Measurements from ENCODE around the gene ZSCAN1. TPM values are rescaled to one million over a fixed set of nuclear protein-coding genes. Genes with fewer than 3 reads are reported as not detected.

ZSCAN1 gene
- total and polyA plus RNA-seq, 4 donors: 0.30 to 1.7 (median 0.88) TPM

DNA sequence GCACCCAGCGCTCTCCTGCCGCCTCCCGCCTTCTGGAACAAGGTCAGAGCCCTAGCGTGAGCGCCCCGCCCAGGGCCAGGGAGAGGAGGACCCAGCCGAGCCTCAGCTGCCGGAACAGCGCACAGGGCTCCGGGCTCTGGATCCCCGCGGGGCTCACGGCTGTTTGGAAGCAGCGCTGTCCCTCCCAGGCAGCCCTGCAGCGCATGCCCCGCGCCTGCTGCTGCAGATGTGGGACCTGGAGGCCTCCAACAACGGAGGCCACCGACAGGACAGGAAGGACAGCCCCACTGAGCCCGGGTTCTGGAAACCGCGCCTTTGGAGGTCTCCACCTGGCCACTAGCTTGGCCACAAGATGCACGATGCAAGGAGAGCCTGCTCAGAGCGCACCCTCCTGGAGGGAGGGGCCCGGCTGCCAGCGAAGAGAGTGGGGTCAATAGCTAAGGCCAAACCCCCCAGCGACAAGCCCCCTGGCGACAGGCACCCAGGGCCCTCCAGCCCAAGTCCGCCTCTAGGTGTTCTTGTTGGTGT is 51.6 kb downstream of the ZSCAN1 start:
- H3K9me3 ChIP-seq (ENCODE audit: control insufficient read depth in 4 of 4, insufficient read depth in 3 of 4, low read length in 3 of 4): peaks cover 0 to 74% (median 12%) of the 10 kb centered on the region in 4 donors
- WGBS, 2 donors: 94% methylated on average over 29 of the region's 29 CpGs
- H3K9ac ChIP-seq (ENCODE audit: insufficient read depth in 1 of 2, low read length in 2 of 2): no peak overlapping the region
- no peak for DNase-seq
- H3K27ac ChIP-seq (ENCODE audit: low read depth in 1 of 2, low read length in 1 of 2): no peak overlapping the region
- H3K36me3 ChIP-seq (ENCODE audit: control insufficient read depth in 4 of 4, insufficient read depth in 4 of 4, low read length in 4 of 4): peaks cover 16 to 59% (median 36%) of the 10 kb centered on the region in 4 donors
- H3K27me3 ChIP-seq (ENCODE audit: control insufficient read depth in 3 of 3, insufficient read depth in 3 of 3, low read length in 2 of 3): no peaks in the 10 kb centered on the region
- ATAC-seq (ENCODE audit: insufficient read depth, low FRiP score): no peak
- no peak overlapping the region for H3K4me3 ChIP-seq
- no peaks in the 10 kb centered on the region for H3K4me1 ChIP-seq (ENCODE audit: control insufficient read depth in 5 of 5, insufficient read depth in 5 of 5, low read length in 5 of 5)
- TF ChIP-seq, protein P1, sequence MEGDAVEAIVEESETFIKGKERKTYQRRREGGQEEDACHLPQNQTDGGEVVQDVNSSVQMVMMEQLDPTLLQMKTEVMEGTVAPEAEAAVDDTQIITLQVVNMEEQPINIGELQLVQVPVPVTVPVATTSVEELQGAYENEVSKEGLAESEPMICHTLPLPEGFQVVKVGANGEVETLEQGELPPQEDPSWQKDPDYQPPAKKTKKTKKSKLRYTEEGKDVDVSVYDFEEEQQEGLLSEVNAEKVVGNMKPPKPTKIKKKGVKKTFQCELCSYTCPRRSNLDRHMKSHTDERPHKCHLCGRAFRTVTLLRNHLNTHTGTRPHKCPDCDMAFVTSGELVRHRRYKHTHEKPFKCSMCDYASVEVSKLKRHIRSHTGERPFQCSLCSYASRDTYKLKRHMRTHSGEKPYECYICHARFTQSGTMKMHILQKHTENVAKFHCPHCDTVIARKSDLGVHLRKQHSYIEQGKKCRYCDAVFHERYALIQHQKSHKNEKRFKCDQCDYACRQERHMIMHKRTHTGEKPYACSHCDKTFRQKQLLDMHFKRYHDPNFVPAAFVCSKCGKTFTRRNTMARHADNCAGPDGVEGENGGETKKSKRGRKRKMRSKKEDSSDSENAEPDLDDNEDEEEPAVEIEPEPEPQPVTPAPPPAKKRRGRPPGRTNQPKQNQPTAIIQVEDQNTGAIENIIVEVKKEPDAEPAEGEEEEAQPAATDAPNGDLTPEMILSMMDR (IDR thresholded peaks at IDR 0.05; ENCODE audit: control extremely low read depth, extremely low read depth): no peak

DNA sequence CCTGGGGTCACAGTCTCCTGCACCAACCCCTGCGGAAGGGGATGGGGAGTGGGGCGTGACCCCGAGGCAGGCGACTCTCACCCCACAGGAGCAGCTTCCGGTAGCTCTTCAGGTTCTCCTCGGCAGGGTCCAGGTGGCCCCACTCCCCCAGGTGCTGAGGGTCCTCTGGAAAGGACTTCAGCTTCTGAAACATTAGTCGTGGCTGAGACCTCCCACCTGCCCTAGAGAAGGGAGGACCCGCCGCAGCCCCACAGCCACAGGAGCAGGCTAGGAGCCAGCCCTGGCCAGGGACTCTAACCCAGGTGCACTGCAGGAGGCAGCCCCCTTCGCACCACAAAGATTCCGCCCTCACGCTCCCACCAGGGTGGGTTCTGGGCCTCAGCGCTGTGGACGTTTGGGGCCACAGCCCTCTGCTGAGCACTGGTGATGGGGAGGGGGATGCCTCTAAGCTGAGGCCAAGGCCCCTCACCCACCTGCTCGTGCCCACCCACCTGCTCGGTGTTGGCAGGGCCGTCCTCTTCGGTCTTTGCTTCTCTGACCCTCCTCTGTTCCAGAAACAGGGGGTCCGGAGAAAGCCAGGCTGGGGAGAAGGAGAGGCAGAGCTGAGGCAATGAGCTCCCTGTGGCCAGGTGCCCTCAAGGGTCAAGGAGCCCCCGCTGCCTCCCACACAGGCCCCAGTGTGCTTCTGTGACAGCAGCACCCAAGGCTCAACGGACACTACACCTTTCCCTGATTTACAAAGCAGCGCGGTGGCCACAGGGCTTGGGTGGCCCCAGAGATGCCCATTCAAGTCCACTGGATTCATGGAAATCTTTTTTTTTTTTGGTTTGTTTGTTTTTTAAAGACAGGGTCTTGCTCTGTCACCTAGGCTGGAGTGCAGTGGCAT is 53.2 kb downstream of the ZSCAN1 start:
- DNase-seq: no peak
- Histone ChIP-seq H3K27me3 (ENCODE audit: control insufficient read depth in 3 of 3, insufficient read depth in 3 of 3, low read length in 2 of 3) (no peaks in the 10 kb centered on the region), H3K36me3 (ENCODE audit: control insufficient read depth in 4 of 4, insufficient read depth in 4 of 4, low read length in 4 of 4) (peaks cover 16 to 59% (median 36%) of the 10 kb centered on the region in 4 donors), H3K4me1 (ENCODE audit: control insufficient read depth in 5 of 5, insufficient read depth in 5 of 5, low read length in 5 of 5) (no peaks in the 10 kb centered on the region), H3K27ac (ENCODE audit: low read depth in 1 of 2, low read length in 1 of 2) (no peak overlapping the region), H3K9me3 (ENCODE audit: control insufficient read depth in 4 of 4, insufficient read depth in 3 of 4, low read length in 3 of 4) (peaks cover 0 to 74% (median 9%) of the 10 kb centered on the region in 4 donors), H3K4me3 (no peak overlapping the region), H3K9ac (ENCODE audit: insufficient read depth in 1 of 2, low read length in 2 of 2) (no peak overlapping the region)
- no peak for ATAC-seq (ENCODE audit: insufficient read depth, low FRiP score)
- 95% methylated on average over 23 of the region's 23 CpGs for WGBS, 2 donors
- TF ChIP-seq, protein P1 (IDR thresholded peaks at IDR 0.05; ENCODE audit: control extremely low read depth, extremely low read depth): no peak

DNA sequence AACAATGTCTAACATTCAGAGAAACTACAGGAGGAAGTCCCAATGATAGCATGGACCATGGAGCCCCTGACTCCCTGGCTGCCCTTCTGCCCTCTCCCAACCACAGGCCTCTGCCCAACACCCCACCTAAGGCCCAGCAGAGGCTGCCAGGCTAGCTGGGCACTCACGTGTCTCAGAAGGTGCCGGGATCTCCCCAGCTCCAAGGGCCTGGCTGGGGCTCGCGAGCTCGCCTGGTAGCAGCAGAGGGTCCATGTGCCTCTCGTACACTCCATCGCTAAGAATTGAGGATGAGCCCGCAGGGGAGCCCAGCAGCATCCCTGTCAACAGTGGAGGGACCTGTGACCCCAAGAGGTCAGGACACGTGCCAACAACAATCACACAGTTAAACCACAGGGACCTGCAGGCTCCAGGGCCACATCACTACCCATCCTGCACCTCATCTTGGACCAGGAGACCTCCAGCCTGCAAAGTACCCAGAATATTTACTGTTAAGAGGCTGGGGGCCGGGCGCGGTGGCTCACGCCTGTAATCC is 54.8 kb downstream of the ZSCAN1 start:
- Histone ChIP-seq H3K9me3 (ENCODE audit: control insufficient read depth in 4 of 4, insufficient read depth in 3 of 4, low read length in 3 of 4) (peaks cover 0 to 72% (median 5%) of the 10 kb centered on the region in 4 donors), H3K27me3 (ENCODE audit: control insufficient read depth in 3 of 3, insufficient read depth in 3 of 3, low read length in 2 of 3) (no peaks in the 10 kb centered on the region), H3K36me3 (ENCODE audit: control insufficient read depth in 4 of 4, insufficient read depth in 4 of 4, low read length in 4 of 4) (peaks cover 16 to 51% (median 33%) of the 10 kb centered on the region in 4 donors), H3K27ac (ENCODE audit: low read depth in 1 of 2, low read length in 1 of 2) (no peak overlapping the region), H3K4me1 (ENCODE audit: control insufficient read depth in 5 of 5, insufficient read depth in 5 of 5, low read length in 5 of 5) (no peaks in the 10 kb centered on the region), H3K4me3 (no peak overlapping the region), H3K9ac (ENCODE audit: insufficient read depth in 1 of 2, low read length in 2 of 2) (no peak overlapping the region)
- TF ChIP-seq, protein P1 (IDR thresholded peaks at IDR 0.05; ENCODE audit: control extremely low read depth, extremely low read depth): no peak
- 98 to 99% methylated on average over 13 of the region's 13 CpGs for WGBS, 2 donors
- no peak for DNase-seq
- ATAC-seq (ENCODE audit: insufficient read depth, low FRiP score): no peak

Measured in lung (tissue), 12 donors.